GM12865 (cell line): Measurements from ENCODE around the gene ANXA2R.

Experiments used
- DNase-seq: peaks from one replicate; pipeline ENCODE4 v3.0.0; 2010; ENCODE audit warnings: low read depth
- H3K4me3 ChIP-seq: 2 replicates; pipeline ENCODE4 v1.5.1; 2011; ENCODE audit warnings: mild to moderate bottlenecking, low read depth, low read length, control low read depth
- CTCF ChIP-seq: IDR thresholded peaks from 2 replicates; pipeline ENCODE4 v1.5.1; 2011; ENCODE audit warnings: low read length, control low read depth, low read depth, inconsistent platforms; ENCODE audit not compliant: insufficient read depth; ENCODE audit errors: missing control alignments

The ANXA2R gene

GRCh38 chr5:43041110-43041668 lies 1.1 kb upstream of the ANXA2R start:
- no peak for TF ChIP-seq CTCF
- H3K4me3 ChIP-seq, result peak overlapping the region; percentile 66
- peak; percentile 63 for DNase-seq

- peak; percentile 8 for TF ChIP-seq CTCF
- peak; percentile 56 for DNase-seq
- H3K4me3 ChIP-seq, result peak overlapping the region; percentile 66
Observed at GRCh38 chr5:43039471-43040286, 440 bp downstream of the ANXA2R start.

GRCh38 chr5:43039152-43039470 lies 1.0 kb downstream of the ANXA2R start:
- TF ChIP-seq CTCF, result no peak
- peak overlapping the region; percentile 66 for H3K4me3 ChIP-seq
- DNase-seq, result no peak

GRCh38 chr5:43038496-43038989 lies 1.6 kb downstream of the ANXA2R start:
- no peak for TF ChIP-seq CTCF
- peak; percentile 50 for DNase-seq
- H3K4me3 ChIP-seq, result peak overlapping the region; percentile 66

- DNase-seq, result peak; percentile 63
- H3K4me3 ChIP-seq, result peak overlapping the region; percentile 44
- TF ChIP-seq CTCF, result no peak
Observed at GRCh38 chr5:43037636-43038495, 2.3 kb downstream of the ANXA2R start.

- DNase-seq, result no peak
- no peak for TF ChIP-seq CTCF
- no peak overlapping the region for H3K4me3 ChIP-seq
Observed at GRCh38 chr5:43036856-43037635, 3.1 kb downstream of the ANXA2R start.
